Measurements from ENCODE around the gene ROBO1.
"Not testable (repeated sequence)": the region's sequence is repeated elsewhere in the genome, so short reads cannot be mapped to it uniquely, and the experiment has no call there.

Gene ROBO1

GRCh38 chr3:79310016-79310415 is 457.8 kb downstream of the ROBO1 start:
- DNase-seq (ENCODE audit: low read depth), result no peak

GRCh38 chr3:79306934-79307570 is 460.7 kb downstream of the ROBO1 start:
- no peak for DNase-seq (ENCODE audit: low read depth)

- not testable (repeated sequence) for DNase-seq (ENCODE audit: low read depth)
These were observed 467.7 kb downstream of the ROBO1 start for GRCh38 chr3:79299949-79300635.

- DNase-seq (ENCODE audit: low read depth), result no peak
These were observed 470.4 kb downstream of the ROBO1 start for GRCh38 chr3:79297245-79297960.

- DNase-seq (ENCODE audit: low read depth), result no peak
These were observed 480.9 kb downstream of the ROBO1 start for GRCh38 chr3:79286882-79287281.

- DNase-seq (ENCODE audit: low read depth), result no peak
These were observed 481.9 kb downstream of the ROBO1 start for GRCh38 chr3:79285871-79286270.

GRCh38 chr3:79285380-79285779 is 482.4 kb downstream of the ROBO1 start:
- DNase-seq (ENCODE audit: low read depth), result no peak

GRCh38 chr3:79284781-79285180 is 483.0 kb downstream of the ROBO1 start:
- DNase-seq (ENCODE audit: low read depth), result no peak

- no peak for DNase-seq (ENCODE audit: low read depth)
These were observed 489.1 kb downstream of the ROBO1 start for GRCh38 chr3:79278681-79279080.

- no peak for DNase-seq (ENCODE audit: low read depth)
These were observed 499.4 kb downstream of the ROBO1 start for GRCh38 chr3:79268422-79268821.

- DNase-seq (ENCODE audit: low read depth), result no peak
These were observed 502.9 kb downstream of the ROBO1 start for GRCh38 chr3:79264892-79265291.

- no peak for DNase-seq (ENCODE audit: low read depth)
These were observed 504.4 kb downstream of the ROBO1 start for GRCh38 chr3:79263423-79263822.

- no peak for DNase-seq (ENCODE audit: low read depth)
These were observed 509.3 kb downstream of the ROBO1 start for GRCh38 chr3:79258479-79258878.

GRCh38 chr3:79257791-79258190 is 510.0 kb downstream of the ROBO1 start:
- no peak for DNase-seq (ENCODE audit: low read depth)

- no peak for DNase-seq (ENCODE audit: low read depth)
These were observed 512.1 kb downstream of the ROBO1 start for GRCh38 chr3:79255702-79256101.

- DNase-seq (ENCODE audit: low read depth), result no peak
These were observed 512.5 kb downstream of the ROBO1 start for GRCh38 chr3:79255292-79255691.

- DNase-seq (ENCODE audit: low read depth), result no peak
These were observed 514.1 kb downstream of the ROBO1 start for GRCh38 chr3:79253704-79254103.

GRCh38 chr3:79253271-79253670 is 514.5 kb downstream of the ROBO1 start:
- DNase-seq (ENCODE audit: low read depth), result no peak

- DNase-seq (ENCODE audit: low read depth), result no peak
These were observed 517.1 kb downstream of the ROBO1 start for GRCh38 chr3:79250746-79251145.

- no peak for DNase-seq (ENCODE audit: low read depth)
These were observed 518.1 kb downstream of the ROBO1 start for GRCh38 chr3:79249701-79250100.

GRCh38 chr3:79247725-79248043 is 520.1 kb downstream of the ROBO1 start:
- DNase-seq (ENCODE audit: low read depth), result no peak

GRCh38 chr3:79246875-79247724 is 520.7 kb downstream of the ROBO1 start:
- DNase-seq (ENCODE audit: low read depth), result no peak
